GM21360 (cell line): ENCODE data around the gene STX12.
"Not testable (repeated sequence)": the region's sequence is repeated elsewhere in the genome, so short reads cannot be mapped to it uniquely, and the experiment has no call there.

Experiments used
- ATAC-seq: cut with Tn5 transposase; IDR thresholded peaks from one replicate; pipeline ENCODE4 v1.9.1; 2021; ENCODE audit warnings: mild to moderate bottlenecking, moderate library complexity; ENCODE audit not compliant: unreplicated experiment

Gene STX12

DNA sequence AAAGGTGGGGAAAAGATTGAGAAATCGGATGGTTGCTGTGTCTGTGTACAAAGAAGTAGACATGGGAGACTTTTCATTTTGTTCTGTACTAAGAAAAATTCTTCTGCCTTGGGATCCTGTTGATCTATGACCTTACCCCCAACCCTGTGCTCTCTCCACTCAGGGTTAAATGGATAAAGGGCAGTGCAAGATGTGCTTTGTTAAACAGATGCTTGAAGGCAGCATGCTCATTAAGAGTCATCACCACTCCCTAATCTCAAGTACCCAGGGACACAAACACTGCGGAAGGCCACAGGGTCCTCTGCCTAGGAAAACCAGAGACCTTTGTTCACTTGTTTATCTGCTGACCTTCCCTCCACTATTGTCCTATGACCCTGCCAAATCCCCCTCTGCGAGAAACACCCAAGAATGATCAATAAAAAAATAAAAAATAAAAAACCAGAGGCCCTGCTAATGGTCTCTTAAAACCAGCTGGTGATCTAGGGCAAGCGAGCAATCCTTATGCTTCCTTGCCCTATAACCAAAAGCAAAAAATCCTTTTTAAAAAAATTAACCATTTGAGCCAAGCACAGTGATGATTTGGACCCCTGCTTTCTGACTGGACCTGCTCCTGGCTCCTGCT lies 56.4 kb downstream of the STX12 start:
- not testable (repeated sequence) for ATAC-seq

DNA sequence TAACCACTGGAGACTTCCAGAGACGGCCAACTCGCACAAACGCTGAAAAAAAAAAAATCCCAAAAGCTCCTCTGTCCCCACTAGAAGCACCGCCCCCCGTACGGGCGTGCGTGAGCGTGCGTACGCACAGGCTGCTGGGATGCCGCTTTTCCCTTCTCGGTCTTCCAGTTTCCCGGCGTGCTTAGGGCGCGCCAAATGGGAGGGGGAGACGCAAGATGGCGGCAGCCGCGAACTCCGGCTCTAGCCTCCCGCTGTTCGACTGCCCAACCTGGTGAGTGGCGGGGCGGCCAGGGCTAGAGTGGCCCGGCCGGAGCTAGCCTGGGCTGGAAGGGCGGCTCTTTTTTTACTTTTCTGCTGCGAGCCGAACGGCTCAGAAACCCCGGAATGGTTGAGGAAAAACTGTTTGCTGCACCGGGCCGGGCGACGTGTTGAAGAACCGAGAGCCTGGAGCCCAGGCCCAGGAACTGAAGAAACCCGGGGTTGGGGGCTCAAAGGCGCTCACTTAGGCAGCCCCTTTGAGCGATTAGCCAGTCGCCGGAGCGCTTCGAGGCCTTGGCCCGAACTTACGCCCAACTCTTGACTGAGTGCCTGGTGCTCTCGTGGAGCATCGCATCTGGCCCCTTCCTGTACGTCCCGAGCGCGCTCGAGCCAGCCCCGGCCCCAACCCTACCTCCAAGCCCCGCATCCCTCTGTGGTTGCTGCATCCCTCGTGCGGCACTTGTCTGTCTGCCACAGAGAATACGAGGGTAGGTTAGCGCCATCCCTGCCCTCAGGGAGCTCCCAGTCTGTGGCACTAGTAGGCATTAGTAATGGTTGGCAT lies 57.8 kb downstream of the STX12 start, which contains the start of gene PPP1R8:
Gene PPP1R8, plus strand, starts transcription at position 162 of the 820 bp plus-strand sequence. Its CDS starts 54 bp downstream, at position 216.
- peak; percentile 91 for ATAC-seq

DNA sequence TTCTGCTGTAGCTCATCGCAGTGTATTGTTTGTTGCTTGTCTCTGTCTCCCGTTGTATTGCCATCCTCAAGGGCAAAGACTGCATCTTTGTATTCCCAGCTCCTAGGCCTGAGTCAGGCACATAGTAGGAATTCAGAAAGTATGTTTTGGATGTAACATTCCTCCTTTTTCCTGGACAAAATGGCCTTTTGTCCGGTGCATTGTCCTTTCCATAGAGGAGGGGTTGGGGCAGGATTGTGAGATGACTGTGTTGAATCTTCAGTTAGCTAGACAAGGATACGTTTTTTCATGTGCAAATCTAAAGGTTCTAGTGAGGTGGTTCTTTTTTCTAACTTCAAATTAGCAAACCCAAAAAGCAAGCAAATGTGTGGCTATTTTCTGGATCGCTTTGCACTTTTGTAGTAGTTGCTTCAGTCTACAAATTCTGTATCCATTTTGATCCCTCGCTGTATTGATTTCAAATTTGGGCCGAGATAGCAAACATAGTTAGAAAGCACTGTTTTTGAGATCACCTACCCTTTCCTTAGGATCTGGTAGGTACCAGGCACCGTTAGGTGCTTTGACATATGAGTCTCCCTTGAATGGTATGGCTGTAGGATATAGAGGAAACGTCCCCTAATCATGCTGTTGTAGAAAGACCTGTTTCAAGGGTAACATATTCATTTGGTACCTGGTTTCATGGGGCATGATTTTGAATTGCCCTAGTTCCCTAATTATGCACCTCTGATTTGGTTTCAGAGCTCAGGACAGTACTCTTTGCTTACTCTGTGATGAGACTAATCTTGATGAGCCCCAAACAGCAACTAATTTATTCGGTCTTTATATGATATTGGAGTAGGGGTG lies 58.8 kb downstream of the STX12 start:
- no peak for ATAC-seq

DNA sequence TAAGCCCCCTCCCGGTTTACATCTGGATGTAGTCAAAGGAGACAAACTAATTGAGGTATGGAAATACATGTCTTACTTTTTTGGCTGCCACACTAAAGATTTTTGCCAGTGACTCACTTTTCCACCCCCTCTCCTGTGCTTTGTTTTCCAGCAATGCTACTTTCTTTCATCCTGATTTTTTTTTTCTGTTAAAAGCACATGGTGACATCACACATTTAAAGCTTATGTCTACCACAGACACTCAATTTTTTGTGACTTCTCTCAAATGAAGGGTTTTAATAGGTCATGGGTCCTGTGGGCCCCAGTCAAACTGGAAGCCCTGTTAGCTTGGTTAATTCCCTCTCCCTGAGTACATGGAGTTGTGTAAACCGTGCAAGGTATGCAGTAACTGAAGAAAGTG lies 59.7 kb downstream of the STX12 start:
- no peak for ATAC-seq

DNA sequence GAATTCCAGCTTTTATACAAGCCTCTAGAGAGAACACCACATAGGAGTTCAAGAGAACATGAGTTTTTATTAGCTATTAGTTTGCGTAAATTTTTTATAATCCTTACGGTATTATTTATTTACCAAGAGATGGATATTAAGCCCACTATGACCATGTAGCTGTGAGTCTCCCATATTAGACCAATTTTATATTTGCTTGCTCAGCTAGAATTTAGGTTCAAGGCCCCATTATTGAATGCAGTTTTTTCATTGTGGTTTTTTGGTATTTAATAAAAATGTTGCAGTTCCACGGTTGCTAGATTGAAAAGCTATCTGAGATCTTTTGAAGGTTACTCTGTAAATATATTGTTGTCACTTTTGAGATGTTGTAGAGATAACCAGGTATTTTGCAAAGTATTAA lies 60.5 kb downstream of the STX12 start:
- ATAC-seq, result no peak

DNA sequence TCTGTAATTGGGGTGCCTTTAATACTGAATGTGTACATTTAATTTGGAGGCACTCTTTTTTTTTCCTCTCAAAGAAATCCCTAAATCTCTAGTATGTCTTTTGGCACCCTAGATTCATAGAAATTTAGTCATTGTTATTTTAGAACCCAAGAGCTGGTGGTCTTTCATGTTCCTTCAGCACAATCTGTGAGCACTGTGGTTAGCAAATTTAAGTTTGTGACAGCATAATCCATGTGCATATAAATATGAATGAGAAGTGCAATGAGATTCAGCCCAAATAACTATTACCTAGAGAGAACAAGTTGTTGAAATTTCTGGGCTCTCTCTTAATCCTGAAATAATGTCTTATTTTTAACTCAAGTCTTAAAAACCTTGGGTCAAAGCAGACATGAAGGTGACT lies 62.0 kb downstream of the STX12 start:
- ATAC-seq, result no peak

DNA sequence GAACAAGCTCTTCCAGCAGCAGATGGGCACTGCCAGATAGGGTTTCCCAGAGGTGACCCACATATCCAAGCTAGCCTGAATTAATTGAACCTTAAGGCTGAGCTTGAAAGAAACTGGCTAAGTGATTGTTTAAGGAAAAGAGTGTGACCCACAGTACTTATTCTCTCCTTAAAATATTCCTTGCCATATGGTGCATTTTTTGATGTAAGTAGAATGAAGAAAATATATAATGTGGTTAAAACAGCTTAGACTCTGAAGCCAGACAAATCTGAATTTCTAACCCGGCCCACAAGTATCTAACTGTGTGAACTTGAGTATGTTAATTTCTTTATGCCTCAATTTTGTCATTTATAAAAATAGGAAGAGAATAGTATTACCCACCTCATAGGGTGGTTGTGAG lies 62.5 kb downstream of the STX12 start:
- no peak for ATAC-seq

DNA sequence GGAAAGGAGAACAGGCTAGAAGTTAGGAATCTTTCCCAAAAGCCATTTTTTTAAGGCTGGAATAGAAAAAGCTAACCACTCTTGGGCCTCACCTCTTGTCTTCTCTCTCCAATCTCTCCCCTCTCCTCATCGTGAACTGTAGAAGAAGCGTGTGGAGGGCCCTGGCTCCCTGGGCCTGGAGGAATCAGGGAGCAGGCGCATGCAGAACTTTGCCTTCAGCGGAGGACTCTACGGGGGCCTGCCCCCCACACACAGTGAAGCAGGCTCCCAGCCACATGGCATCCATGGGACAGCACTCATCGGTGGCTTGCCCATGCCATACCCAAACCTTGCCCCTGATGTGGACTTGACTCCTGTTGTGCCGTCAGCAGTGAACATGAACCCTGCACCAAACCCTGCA lies 76.9 kb downstream of the STX12 start:
- ATAC-seq, result no peak

DNA sequence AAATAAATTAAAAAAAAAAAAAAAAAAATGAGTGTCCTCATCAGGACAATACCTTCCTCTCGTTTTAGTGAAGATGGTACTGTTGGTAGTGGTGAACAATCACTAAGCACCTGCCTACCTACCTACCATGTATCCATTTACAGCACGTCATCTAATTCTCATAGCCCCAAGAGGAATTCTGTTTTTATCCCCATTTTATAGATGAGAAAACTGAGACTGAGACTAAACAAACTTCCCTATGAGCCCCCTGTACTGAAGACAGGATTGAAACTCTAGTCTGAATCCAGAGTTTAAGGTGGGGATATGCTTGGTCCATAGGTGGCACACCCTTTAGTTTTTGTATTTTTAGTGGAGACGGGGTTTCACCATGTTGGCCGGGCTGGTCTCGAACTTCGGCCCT lies 82.1 kb downstream of the STX12 start:
- no peak for ATAC-seq

DNA sequence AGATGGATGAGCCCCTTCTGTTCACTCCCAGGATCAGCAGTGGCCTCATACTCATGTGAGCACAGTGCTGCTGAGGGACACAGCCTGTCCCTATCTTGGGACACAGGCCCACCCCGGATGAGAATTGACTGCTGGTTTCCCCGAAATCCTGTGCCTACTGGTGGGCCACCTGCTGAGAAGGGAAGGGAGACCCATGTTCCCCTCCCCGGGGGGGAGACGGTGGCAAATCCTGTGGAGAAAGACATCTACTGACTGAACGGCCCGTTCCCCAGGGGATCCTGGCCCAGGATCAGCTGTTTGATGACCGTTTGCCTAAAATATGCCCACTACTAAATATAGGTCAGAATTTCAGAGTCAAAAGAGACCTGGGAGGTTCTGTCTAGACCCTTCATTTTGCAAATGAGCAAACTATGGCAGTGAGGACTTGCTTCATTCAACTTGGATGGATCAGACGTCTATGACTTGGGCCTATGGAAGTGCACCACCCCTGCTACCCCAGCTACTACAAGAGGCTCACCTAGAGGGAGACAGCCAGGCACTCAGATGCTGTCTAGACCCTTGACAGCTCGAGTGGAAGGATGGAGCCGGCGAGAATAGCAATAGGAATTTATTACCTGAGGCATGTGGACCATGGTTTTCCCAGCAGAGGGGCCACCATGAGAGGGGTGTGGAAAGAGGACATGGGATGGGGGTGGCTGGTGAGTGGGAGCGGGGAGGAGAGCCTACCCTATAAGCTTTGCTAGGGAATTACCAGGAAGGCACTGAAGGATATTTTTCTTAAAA lies 83.7 kb downstream of the STX12 start:
- ATAC-seq, result no peak

DNA sequence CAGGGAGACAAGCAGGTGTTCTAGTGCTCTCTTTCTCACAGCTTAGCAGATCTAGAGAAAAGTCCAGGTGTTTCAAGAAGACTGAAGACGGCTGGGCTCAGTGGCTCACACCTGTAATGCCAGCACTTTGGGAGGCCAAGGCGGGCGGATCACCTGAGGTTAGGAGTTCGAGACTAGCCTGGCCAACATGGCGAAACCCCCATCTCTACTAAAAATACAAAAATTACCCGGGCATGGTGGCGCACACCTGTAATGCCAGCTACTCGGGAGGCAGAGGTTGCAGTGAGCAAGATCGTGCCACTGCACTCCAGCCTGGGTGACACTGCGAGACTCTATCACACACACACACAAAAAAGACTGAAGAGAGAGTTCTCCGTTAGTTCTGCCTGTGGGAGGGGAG lies 84.5 kb downstream of the STX12 start:
- ATAC-seq, result not testable (repeated sequence)

DNA sequence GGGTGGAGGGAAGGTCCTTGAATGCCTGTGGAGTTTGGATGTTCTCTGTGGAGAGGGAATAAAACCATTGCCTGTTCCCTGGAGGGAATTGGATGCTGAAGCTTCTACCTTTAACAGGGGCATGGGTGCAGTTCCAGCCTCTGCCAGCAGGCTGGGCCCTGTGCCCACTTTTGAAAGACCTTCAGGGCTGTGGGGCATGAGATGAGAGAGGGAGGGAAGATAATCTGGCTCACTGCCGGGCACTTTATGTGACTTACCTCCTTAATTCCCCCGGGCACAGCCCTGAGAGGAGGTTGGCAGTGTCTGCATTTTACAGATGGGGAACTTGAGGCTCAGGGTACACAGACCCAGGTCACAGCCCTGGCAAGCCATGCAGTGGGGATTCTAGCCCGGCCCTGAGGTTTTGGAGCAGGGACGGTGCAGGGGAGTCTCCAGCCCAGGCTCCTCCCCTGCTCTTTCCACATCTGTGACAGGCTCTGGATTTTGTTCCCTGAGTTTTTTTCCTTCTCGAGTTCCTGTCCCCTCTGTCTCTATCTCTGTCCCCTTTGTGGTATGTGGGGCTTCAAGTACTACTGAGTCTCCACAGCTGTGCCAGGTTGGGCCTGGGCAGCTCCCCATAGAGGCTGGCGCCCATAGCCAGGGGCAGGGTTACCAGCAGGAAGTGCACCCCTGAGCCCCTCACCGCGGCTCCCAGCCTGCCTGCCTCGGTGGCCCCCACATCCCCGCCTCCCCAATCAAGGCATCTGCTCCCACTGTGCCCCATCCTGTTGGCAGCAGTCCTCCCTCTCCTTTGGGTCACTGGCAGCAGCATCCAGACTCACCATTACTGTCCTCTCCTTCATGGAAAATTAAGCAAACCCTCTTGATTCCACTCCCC lies 85.3 kb downstream of the STX12 start:
- peak; percentile 66 for ATAC-seq

DNA sequence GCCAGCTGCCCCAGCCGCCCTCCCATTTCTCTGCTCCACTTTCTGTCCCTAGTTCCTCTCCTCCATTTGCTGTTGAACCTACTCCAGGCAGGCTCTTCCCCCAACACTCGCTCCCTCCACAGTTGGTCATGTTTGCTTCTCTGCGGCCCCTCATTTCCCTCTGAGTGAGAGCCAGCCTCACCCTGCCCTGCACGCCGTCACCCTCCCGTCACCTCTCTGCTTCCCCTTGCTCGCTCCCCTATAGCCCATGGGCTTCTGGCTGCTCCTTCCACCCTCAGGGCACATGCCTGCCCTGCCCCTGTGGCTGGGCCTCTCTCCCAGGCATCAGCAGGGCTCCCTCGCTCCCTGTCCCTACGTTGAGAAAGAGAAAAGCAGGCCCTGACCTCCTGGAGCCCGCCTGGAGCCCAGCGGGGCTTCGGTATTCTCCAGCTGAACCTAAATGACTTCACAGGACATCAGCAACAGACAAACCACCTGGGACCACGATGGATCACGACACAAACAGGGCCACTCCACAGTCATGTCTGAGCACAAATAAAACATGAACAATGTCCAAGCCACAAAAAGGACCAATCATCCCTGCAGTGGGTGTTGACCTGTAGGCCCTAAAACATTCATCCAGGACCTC lies 86.0 kb downstream of the STX12 start:
- no peak for ATAC-seq

DNA sequence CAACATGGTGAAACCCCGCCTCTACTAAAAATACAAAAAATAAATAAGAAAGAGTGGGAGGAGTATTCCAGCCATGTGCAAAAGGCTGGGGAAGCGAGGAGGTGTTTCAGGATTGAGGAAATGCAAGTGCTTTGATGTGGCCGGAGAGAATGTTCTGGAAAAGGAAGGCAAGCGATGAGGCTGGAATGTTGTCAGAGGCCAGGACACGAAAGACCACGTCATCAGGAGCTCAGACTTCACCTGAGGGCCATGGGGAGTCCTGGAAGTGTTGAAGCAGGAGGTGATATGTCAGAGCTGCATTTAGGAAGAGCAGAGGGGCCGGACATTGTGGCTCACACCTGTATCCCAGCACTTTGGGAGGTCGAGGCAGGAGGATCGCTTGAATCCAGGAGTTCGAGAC lies 88.4 kb downstream of the STX12 start:
- ATAC-seq, result no peak

DNA sequence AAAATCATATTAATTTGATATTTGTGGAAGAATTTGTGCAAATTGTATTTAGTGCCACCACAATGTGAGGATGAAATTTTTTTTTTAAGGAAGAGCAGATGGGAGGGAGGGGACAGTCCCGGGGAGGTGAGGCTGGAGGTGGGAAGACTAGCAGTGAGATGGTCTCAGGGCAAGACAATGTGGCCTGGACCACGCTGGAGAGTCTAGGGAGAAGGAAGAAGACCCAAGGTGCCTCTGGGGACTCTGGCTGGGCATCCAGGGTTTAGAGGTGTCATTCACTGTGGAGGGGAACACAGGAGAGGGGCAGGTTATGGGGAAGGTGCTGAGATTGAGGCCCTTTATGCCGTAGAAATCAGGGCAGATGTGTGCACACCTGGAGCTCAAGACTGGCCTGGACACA lies 89.0 kb downstream of the STX12 start:
- no peak for ATAC-seq

DNA sequence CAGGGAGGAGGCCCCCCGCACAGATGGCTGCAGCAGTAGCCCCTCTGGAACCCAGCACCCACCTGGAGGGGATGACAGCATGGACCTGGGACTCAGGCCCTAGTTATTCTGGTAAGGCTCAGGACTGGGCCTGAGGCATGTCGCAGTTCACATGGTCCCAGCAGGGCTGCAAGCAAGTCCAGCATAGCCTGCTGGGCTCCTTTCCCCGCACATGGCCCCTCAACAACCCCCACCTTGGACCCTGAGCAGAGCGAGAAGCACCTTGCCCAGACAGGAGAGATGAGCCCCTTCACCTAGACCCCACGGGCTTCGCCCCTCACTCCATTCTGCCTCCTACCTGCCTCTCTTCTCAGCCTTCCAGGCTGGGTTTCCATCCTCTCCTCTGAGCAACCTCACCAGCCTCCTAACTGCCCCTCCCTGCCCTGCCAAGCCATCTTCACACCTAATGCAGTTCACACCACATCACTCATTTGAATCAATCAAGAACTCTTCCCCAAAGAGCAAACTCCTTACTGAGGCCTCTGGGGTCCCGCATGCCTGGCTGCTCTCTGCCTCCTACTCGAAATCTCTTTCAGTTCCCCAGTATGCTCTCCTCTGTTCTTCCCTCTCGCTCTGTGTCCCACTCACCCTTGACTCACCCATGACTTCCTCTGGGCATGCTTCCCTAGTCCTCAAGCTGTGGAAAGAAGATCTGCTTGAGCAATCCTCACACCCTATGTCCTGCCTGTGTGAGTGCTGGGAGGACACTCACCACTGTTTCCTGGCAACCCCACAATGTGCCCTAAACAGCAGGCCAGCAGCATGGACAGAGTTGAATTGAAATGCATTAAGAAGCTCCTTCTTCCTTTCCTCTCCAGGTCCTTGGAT lies 89.9 kb downstream of the STX12 start:
- no peak for ATAC-seq

DNA sequence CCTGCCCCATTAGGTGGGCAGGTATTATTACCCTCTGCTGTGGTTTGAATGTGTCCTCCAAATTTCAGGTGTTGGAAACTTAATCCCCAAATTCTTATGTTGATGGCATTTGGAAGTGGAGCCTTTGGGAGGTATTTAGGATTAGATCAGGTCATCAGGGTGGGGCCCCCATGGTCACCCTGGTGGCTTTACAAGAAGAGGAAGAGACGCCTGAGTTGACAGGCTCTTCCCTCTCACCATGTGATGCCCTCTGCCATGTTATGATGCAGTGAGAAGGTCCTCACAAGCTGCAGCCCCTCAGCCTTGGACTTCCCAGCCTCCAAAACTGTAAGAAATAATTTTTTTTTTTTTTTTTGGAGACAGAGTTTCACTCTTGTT lies 90.5 kb downstream of the STX12 start:
- no peak for ATAC-seq

DNA sequence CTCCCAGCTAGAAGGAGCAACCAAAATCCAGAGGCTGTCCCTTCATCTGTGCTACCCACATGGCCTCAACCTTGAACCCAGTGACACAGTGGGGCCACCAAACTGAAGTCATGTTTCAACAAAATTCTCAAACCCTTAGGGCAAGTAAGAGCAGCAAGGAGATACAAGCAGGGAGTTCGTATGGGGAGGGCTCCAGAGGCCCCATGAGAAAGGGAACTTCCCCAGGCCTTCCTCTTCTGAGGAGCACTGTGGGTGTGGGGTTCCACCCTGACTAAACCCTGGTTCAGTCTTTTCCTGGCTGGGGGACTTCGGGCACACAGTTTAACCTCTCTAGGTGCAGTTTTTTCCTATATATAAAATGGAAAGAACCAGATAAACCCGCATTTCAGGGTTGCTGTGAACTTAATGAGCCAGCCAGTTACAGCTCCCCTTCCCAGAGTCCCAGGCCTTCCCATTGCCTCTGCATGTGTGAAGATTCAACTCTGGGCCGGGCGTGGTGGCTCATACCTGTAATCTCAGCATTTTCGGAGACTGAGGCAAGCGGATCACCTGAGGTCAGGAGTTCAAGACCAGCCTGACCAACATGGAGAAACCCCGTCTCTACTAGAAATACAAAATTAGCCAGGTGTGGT lies 91.4 kb downstream of the STX12 start:
- ATAC-seq, result no peak
